GM19463 (cell line): ENCODE measurements around the gene PRR35.
"Not testable (repeated sequence)": the region's sequence is repeated elsewhere in the genome, so short reads cannot be mapped to it uniquely, and the experiment has no call there.

ENCODE experiments used
- ATAC-seq: cut with Tn5 transposase; IDR thresholded peaks from one replicate; pipeline ENCODE4 v1.9.1; 2021; ENCODE audit warnings: mild to moderate bottlenecking, moderate library complexity; ENCODE audit not compliant: unreplicated experiment

PRR35 gene

DNA sequence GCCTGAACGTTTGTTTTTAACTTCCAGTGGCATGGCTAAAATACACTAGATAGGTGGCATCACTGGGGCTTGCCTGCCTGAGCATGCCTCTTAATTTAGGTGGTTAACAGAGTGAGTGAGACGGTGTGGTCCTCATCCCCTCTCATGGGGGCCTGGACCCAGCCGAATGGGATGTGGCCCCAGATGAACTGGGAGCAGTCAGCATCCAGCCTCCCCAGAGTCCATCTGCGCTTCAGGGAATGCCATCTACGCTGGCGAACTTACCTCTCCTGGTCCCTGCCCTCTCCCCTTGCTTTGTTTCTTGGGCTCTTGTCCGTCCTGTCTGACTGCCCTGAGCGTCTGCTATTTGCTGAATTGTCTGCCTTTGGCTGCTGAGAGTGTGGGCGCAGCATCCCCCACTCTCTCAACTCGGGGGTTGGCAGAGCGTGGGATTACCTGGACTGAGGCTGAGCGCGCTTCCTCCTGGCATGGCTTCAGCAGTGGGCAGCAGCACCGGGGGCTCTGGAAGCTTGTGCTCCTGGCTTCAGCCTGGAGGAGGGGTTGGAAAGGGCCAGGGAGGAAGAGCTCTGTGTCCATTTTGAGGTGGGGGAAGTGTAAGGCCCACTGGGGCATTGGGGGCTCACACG is 31.8 kb downstream of the PRR35 start:
- no peak for ATAC-seq

- ATAC-seq: no peak
These were observed 32.5 kb downstream of the PRR35 start for GRCh38 chr16:592518-593306.

GRCh38 chr16:593406-593805 is 33.2 kb downstream of the PRR35 start:
- ATAC-seq: no peak

DNA sequence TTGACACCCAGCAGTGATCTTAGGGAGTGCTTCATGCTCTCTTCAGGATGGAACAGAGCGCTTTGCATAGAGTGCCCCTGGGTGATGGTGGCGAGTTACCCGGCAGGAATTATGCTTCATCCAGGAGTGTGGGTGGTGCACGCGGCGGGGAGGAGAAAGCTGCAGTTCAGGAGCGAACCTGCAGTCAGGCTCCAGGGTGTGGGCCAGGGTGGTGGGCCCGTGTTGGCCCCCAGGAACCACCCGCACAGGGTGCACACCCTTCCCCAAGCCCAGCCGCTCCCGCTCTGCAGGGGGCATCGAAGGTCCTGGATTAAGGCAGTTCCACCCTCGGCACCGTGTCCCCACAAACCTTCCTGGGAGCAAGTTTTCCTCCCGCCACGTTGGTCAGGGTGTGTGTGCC is 33.6 kb downstream of the PRR35 start:
- no peak for ATAC-seq

DNA sequence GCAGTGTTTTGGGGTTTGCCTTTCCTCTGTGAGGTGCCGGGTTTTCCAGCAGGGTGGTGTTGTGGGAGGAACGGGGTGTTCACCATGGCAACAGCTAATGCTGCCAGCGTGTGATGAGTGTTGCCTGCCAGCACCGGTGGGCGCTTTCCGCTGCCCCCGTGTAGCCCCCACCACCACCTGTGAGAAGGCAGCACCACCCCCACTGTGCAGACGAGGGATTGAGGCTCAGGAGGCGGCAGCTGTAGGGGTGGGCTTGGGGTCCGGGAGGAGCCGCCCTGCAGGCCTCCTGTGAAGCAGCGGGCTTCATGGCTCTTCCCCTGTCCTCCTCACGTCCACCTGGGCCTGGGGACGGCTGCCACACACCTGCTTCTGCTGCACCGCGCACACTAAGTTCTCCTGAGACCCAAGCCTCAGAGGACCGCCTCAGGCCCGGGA is 34.9 kb downstream of the PRR35 start:
- ATAC-seq: no peak

GRCh38 chr16:595942-596735 is 35.9 kb downstream of the PRR35 start:
- ATAC-seq: no peak

- ATAC-seq: no peak
These were observed 36.5 kb downstream of the PRR35 start for GRCh38 chr16:596736-597060.

DNA sequence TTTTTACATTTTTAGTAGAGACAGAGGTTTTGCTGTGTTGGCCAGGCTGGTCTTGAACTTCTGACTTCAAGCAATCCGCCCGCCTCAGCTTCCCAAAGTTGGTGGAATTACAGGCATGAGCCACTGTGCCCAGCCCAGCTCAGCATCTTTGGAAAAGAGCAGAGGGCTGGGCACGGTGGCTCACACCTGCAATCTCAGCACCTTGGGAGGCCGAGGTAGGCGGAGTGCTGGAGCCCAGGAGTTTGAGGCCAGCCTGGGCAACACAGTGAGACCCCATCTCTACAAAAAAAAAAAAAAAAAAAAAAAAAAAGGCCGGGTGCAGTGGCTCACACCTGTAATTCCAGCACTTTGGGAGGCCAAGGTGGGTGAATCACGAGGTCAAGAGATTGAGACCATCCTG is 37.5 kb downstream of the PRR35 start:
- not testable (repeated sequence) for ATAC-seq

DNA sequence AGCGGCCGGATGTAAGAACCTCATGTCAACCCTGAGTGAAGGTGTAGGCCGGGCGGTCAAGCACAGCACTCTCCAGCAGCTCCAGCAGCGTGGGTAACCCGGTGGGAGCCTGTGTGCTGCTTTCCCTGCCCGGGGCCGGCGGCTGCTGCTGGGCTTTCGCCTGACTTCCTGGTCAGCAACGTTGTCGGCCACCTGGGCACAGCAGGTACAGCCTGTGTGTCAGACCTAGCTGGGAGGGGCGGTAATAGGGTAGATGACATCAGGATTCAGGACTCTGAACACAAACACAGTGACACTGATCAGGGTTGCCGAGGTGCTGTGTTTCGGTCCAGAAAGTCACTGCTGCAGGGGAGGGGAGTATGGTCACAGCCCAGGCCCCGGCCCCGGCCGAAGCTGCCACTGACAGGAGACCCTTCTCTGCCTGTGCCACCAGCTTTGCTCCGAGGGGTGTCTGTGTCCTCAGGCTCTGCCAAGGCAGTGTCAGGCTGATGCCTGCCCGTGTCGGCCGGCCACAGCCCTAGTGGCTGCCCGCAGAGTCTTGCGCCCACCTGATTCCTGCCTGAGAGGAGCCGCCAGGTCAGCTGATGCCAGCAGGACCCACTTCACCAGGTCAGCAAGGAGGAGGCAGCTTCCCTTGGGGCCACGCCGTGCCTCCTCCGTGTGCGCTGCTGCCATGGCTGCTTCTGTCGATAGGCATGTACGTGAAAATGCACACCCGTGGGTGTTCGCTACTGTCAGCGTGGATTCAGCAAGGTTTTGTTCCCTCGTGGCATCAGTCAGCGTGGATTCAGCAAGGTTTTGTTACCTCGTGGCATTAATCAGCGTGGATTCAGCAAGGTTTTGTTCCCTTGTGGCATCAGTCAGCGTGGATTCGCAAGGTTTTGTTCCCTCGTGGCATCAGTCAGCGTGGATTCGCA is 38.9 kb downstream of the PRR35 start:
- ATAC-seq: no peak

DNA sequence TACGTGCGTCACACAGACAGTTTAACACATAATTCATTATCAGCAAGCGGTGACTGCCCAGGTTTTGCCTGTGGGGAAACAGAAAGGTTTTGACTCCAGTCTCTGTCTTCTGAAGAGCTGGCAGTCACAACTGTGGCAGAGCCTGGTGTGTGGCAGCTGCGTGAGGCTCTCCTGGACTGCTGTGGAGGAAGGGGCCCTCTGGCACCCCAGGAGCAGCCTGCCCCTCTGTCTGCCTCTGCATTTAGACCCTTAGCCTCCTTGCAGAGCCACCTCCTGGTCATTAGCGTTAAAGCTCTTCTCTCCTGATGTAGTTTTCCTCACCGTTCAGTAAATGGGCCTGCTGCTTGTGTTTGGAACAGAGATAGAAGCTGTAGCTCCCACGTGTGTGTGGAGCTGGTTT is 40.6 kb downstream of the PRR35 start:
- ATAC-seq: no peak

- ATAC-seq: no peak
These were observed 43.7 kb downstream of the PRR35 start for GRCh38 chr16:603933-604332.

DNA sequence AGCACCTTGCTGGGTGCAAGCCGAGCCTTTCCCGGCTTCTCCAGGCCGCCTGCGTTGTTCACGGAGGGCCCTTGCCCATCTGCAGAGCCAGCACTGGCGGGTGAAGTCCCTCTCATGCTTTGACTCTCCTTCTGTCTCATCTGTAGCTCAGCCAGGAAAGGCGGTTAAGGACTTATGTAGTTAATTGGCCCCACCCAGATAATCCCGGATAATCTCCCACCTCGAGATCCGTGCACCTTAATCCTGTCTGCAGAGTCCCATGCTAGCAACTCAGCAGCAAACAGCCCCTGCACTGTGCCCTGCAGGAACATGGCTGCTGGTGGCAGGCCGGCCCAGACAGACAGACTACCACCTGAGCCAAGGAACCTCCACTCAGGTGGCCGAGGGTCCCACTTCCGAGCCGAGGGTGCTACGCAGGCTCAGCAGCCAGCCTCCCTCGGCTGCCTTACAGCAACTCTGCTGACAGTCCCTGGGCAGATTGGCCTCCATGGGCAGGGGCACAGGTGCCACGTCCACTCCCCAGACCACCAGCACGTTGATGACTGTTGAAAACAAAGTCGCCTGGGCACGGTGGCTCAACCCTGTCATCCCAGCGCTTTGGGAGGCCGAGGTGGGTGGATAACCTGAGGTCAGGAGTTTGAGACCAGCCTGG is 46.6 kb downstream of the PRR35 start:
- no peak for ATAC-seq

DNA sequence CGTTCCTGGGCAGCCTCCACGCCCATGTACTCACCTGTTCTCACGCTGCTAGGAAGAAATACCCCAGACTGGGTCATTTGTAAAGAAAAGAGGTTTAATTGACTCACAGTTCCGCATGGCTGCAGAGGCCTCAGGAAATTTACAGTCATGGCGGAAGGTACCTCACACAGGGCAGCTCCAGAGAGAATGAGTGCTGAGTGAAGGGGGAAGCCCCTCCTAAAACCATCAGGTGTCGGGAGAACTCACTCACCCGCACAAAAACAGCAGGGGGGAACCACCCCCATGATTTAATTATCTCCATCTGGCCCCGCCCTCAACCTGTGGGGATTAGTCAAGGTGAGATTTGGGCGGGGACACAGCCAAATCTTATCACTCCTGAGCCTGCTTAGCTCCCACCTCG is 47.8 kb downstream of the PRR35 start:
- no peak for ATAC-seq

- ATAC-seq: no peak
These were observed 49.1 kb downstream of the PRR35 start for GRCh38 chr16:609316-609715.

GRCh38 chr16:609984-610383 is 49.8 kb downstream of the PRR35 start:
- ATAC-seq: no peak

DNA sequence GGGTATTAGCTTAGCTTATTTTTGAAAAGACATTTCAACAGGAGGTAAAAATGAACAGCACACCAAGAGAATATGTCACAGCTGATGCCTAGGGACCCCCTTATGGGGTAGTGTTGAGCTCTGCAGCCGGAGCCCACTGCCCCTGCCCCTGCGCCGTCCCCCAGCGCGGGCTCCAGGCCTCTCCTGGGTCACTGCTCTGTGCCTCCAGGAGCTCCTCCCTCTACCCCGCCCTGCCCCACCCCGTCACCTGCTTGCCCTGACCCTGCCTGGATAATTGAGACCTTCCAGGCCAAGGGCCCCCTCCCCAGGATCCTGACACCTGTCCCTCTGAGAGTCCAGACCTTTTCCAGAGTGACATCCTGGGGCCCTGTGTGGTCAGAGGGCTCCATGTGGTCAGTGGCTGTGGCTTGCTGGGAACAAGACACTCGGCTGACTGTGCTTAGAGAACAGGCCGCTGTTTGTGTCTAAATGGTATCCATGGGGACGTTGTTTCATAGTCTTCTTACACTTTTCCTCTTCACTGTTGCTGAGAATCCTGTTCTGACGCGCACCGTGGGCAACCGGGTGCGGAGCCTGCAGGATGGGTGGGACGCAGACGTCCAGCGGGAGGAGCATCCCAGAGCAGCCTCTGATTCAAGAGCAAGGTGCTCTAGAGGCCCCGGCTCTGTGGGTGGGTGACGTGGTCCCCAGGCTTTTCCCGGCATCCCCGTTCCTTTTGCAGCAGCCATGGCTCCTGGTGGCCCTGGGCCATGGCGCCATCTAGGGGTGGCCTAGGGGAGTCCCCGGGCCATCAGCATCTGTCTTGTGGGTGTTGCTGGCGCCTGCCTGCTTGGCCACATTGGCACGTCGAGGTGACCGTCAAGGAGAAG is 50.6 kb downstream of the PRR35 start:
- ATAC-seq: no peak

DNA sequence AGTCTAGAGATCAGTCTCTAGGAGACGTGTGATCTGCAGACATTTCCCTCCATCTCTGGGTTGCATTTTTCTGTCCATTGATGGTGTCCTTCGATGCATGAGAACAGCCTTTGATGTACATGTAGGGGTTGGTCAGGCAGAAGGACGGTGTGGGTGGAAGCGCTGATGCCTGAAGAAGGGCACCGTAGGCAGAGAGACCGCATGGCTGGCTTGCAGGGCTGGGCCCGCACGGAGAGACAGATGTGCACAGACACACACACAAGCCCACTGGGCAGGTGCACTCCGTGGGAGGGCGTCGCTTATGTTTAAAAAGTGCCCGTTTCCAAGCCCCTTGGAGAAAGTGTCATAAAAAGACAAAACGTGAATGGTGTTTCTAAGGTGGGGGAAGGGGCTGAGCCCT is 54.9 kb downstream of the PRR35 start:
- ATAC-seq: no peak
